GM18867 (cell line): Measurements from ENCODE around the gene FAM217A.

Source experiments
- ATAC-seq: cut with Tn5 transposase; IDR thresholded peaks from one replicate; pipeline ENCODE4 v1.9.1; 2021; ENCODE audit warnings: mild to moderate bottlenecking, moderate library complexity; ENCODE audit not compliant: unreplicated experiment

Gene FAM217A

DNA sequence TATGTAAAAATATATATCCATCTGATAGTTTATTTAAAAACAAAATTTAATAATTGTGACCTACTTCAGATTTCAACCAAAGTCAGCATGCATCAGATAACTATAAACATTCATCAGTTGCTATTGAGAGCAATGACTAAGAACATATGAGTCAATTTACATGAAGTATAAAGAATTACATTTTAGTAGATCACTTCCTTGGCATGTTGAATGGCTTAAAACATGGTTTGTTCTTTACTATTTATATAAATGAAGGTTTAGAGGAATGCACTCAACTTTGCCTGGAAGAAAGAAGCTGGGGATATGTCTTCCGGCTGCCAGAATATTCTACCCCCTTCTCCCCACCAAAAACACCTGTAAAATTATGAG, 6.4 kb upstream of the FAM217A start:
- no peak for ATAC-seq

DNA sequence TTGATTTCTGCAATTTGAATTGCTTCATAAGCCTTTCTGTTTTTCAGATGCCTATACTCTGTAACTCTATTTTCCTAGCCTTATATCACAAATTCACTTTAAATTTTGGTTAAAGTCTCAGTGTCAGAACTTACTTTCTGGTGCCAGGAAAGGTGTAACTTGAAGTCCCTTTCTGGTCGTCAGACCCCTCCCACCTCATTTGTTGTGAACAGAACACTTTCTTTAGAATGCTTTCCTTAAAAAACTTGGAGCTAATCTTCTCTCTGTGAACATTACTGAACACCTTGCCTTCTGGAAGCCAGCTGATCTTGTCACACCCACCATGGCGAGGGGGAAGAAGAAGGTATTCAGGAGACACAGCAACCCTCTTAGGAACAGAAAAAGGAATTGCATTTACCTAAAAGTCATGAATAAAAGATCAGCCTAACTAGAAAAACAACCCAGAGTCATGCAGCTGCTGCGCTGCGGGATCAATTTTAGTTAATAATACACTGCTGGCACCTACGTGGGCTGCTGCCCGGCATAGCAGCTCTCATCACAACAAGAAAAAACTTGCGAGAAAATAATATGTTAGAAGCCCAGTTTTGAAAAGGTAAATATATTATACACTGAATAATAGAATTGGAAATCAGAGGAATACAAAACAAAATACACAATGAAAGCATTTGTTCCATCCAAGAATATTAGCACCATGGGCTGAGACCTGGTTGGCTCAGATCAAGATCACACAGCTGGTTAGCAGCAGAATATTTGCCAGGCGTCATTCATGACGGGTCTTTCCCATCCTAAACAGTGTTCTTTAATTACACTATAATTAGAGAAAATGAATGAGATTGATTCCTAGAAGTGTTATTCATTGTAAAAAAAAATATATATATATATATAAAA, 5.8 kb upstream of the FAM217A start:
- no peak for ATAC-seq

DNA sequence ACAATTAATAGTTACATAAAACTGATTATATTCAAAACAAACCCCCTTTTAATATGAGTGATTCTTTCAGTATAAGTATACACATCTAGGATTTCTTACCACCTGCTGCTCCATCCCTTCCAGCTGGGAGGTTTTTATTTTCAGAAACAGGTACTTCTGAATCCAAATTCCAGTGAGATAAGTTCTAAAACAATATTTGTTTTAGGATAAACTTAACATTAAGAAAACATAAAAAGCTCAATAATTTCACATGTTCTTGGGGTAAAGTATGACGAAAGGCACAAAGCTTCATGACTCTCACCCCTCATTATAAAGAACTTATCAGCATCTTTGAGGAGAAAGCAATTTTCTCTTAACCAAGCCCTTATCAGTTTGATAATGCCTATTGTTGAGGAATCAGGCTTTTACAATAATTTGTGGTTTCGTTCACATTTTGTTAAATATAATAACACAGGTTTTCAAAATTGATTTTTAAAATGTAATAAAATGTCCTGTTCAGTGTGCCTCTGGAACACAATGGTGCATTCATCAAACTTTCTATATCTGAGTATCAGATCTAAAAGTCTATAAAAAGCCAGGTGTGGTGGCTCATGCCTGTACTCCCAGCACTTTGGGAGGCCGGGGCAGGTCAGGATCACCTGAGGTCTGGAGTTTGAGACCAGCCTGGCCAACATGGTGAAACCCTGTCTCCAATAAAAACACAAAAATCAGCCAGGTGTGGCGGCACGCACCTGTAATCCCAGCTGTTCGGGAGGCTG, 4.3 kb downstream of the FAM217A start:
- ATAC-seq, result no peak

DNA sequence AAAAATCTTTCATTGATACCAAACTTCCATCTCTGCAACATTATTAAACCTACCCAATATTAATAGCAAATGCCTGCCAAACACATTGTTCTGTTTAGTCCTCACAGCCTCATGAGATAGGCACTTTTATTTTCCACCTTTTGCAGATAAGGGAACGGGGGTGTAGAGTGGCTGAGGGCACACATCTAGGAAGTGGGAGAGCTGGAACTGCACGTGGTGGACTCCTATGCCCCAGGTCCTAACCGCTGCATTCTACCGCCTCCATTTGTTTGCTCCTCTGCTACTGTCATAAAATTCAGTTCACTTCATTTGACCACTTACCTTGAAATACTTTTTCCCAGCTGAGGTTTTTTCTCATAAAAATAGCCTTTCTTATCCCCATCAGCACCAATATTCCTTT, 7.6 kb downstream of the FAM217A start:
- no peak for ATAC-seq

DNA sequence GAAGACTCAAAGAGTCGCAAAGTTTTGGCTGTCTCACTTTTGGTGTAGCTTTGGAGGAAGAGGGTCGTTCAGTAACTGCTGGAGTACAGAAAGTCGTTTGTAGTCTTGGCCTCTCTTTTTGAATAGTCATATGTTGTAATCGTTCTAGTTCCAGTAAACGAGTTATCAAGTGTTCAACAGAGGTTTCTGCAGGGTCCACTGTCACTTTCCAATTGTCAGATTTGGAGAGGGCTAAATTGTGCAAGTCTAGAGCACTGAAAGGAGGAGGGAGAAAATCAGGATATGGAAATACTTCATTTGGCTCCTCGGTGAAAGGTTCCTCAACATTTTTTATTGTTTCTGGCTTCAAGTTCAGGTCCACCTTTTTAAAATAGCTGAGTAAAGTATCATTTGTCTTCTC, 9.7 kb downstream of the FAM217A start:
- no peak for ATAC-seq

DNA sequence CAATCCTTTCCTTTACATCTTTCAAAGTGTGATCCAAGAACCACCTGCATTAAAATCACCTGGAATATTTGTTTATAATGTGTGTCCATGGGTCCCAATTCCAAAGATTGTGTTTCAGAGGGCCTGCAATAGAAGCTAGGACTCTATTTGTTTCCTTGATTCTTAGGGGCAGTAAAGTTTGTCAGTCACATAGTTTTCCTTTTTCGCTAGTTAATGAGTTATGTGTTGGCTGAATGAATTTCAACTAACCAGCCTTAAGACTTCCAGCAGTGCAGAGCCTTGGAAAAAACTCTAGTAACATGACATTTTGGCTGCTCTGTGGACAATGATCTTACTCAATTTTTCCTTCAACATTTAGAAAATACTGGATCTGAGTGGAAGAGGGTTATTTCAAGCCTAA, 11.3 kb downstream of the FAM217A start:
- ATAC-seq, result no peak

DNA sequence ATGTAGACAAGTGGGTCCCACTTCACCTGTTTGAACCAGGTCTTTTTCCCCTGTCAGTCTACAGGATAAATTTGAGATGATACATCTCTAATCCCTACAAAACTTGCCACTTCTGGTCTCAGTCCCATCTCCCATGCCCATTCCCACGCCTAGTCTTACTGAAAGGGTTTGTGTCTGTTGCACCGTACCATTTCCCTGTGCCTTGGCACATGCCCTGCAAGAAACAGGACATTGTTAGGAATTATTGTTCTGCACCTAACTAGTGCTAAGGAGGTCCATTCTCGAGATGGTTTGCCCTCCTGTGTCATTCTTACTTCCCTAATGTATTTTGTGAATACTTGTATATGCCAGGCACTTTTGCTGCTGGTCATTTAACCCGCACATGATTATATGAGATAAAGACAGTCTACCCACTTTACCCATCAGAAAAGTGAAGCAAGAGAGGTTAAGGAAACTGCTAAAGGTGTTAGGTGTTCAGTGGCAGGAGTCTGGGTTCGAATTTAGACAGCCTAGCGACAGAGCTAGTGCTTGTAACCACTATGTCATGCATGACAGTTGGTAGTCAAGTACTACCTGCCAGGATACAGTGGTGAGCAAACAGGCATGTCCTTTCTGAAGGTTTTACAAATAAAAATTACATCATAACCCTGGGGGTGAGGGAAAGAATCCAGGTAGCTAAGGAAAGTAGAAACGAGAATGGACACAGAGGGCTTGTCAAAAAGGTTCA, 12.7 kb downstream of the FAM217A start:
- ATAC-seq, result no peak

DNA sequence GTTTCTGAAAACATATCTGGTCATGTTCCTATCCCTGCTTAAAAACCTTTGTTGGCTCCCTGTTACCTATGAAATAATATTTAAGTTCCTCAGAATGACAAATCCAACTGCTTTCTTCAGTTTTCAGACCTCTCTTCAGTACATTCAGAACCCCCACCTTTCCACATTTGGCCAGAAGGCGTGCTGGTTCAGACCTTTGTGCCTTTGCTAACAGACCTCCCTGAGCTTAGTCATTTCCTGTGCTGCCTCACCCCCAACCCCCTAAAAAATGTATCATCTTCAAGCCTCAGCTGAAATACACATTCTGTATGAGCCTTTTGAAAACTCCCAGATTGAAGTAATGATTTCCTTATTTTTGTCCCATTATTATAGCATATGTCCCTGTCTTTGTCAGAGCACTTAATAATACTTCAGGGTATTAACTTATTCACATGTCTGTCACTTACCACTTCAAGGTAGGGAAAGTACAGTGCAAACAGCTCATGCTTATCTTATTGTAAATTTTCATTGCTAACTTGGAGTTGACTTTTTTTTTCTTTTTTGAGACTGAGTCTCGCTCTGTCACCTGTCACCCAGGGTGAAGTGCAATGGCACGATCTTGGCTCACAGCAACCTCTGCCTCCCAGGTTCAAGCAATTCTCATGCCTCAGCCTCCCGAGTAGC, 19.7 kb downstream of the FAM217A start:
- ATAC-seq, result no peak

DNA sequence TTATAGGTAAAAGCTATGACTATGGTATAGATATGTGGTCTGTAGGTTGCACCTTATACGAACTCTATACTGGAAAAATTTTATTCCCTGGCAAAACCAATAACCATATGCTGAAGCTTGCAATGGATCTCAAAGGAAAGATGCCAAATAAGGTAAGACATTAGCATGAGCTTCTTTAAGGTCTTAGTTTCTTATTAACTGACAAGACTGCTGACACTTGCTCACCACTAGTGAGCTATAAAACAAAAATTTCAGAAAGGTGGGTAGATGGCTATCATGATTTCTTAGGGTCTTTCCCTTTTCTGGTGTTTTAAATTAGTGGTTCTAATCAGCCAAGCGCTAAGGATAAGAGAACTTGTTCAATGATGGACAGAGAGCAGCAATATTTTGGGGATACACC, 21.9 kb downstream of the FAM217A start:
- no peak for ATAC-seq

DNA sequence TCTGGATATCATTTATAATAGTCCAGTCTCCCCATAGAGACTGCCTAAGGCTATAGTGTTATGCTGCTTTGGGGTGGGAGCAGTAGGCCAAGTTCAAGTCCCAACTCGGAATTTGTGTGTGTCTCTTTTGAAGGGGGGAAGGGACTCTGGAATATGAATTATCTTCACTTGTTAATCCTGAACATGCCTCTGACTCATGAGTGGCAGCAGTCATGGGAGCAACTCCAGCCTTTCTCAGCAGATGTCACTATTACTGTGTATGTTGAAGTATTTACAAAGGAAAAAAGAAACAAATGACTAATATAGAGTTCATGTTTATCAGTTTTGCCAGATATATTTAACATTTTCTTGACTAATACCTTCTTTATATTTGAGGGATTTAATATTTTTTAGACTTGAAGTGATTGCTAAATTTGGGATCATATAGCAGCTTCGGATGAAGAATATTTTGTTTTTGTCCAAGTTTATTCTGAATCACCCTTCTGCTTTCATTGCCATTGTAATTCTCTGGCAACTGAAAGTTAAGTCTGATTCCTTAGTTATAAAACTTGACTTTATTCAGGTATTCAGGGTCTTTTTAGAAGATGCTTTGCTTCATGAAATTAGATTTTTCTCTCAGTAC, 23.4 kb downstream of the FAM217A start:
- no peak for ATAC-seq

DNA sequence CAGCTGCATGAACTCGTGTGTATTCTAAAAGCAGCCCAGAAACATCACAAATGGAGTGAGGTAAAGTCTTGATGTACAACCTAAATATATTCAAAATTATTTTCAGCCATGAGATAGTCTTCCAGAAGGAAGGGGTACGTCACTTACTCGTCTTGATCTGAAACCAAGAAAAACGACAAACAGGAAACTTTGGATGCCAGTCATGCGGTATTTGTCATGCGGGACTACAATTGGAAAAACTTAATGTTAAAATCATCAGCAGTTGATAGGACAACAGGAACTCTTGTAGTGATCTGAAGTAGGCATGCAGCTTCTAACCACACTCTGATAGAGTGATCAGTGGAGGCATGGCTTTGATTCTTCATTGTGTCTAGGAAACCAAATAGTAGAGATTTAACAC, 29.7 kb downstream of the FAM217A start:
- ATAC-seq, result no peak

DNA sequence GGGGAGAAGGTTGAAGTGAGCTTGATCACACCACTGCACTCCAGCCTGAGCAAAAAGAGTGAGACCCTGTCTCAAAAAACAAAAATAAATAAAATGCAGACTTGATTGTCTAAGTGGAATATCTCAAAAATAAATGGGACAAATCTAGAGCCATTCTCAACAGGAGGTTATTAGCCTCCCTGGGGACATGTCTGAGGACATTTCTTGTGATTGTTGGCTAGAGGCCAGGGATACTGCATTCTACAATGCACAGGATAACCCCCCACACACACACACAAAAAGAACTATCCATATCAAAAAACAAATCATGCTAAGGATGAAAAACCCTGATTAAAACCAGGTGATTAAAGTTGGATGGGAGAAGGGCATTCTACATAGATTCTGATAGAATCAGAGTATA, 37.5 kb downstream of the FAM217A start:
- ATAC-seq, result no peak

DNA sequence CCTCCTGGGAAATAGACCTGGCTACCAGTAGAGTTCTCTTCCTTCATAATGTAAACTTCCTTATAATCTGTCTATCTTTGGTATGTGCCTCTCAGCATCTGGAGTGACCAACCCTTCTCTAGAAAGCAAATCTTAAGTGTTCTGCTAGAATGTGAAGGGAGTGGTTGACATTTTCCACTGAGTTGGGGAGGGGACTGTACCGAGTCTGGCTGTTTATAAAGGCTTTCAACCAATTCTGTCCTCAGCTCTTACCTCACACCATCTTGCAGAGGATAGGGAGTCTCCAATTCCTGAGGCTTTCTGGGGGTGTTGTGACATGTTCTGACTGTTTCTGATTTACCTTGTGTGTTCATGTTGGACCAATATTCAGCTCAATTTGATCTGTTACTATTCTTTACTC, 39.6 kb downstream of the FAM217A start:
- no peak for ATAC-seq

DNA sequence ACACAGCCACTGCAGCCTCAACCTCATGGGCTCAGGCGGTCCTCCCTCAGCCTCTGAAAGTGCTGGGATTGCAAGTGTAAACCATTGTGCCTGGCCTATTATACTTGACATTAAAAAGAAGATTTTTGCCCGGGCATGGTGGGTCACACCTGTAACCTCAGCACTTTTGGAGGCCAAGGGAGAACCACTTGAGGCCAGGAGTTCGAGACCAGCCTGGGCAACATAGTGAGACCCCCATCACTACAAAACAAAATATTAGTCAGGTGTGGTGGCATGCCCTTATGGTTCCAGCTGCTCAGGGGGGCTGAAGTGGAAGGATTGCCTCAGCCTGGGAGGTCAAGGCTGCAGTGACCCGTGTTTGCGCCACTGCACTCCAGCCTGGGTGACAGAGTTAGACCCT, 42.4 kb downstream of the FAM217A start:
- no peak for ATAC-seq

DNA sequence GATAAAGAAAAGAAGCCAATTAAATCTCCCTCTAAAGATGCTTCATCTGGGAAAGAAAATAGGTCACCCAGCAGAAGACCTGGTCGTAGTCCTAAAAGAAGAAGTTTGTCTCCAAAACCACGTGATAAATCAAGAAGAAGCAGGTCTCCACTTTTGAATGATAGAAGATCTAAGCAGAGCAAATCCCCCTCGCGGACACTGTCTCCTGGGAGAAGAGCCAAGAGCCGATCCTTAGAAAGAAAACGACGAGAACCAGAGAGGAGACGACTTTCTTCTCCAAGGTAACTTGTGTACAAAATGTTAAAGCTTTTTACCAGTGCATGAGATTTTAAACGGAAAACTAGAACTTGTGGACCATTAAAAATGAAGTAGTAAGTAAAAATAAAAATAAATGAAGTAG, 46.5 kb downstream of the FAM217A start:
- ATAC-seq, result no peak

DNA sequence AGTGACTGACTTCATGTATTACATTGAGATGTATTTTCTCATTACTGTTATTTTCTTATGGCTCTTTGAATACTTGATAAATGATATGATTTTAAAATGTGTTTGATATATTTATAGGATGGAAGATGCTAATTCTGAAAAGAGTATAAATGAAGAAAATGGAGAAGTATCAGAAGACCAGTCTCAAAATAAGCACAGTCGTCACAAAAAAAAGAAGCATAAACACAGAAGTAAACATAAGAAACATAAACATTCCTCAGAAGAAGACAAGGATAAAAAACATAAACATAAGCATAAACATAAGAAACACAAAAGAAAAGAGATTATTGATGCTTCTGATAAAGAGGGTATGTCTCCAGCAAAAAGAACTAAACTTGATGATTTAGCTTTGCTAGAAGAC, 47.5 kb downstream of the FAM217A start:
- no peak for ATAC-seq

DNA sequence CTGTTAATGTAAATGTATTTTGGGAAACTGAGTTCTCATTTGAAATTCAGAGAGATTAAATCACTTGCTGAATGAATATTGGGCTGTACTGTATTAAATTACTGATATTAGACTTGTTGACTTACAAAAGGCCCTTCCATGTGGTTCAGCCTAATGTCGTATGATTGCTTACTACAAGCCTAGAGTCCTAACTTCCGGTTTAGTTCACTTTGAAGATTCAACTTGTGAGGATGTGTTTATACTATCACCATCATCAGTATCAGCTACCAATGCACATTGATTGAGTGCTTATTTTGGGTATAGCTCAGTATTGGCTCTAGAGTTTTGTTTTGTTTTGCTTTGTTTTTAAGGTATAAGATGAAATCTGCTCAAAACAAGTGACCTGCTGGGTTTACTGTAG, 48.3 kb downstream of the FAM217A start:
- no peak for ATAC-seq

DNA sequence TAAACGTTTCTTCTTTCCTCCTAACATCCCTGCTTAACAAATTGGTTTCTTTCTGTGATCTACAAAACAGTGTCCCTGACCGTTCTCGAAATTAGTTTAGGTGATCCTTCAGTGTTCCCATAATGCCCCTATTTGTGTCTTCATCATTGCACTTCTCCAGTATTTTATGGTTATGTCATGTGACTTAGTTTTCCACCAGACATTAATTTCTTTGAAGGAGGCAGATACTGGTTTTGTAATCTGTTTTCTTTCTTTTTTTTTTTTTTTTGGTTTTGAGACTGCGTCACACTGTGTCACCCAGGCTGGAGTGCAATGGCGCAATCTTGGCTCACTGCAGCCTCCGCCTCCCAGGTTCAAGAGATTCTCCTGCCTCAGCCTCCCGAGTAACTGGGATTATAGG, 49.2 kb downstream of the FAM217A start:
- ATAC-seq, result no peak

DNA sequence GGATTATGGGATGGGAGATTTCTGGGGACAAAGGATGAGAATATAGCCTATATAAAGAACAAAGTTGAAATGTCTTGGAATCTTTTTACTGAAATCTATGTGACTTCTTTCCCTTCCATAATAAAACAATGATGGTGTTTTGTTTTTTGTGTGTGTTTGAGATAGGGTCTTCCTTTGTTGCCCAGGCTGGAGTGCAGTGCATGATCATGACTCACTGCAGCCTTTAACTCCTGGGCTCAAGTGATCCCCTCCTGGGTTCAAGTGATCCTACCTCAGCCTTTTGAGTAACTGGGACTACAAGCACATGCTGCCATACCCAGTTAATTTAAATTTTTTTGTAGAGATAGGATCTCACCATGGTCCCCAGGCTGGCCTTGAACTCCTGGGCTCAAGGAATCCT, 50.9 kb downstream of the FAM217A start:
- no peak for ATAC-seq

DNA sequence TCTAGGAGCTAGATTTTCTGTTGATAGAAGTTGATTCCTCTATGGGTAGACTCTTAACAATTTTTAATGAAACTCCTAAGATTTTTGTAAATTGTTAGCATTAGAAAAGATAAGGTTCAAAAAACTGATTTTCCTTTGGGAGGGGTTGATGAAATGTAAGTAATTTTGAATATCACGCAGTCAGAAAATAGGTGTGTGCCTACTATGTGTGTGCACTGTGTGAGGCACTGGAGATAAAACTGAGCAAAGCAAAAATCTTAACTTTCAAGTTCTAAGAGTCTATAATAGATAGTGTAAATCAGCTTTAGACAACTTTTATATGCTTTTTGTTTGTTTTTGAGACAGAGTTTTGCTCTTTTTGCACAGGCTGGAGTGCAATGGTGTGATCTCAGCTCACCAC, 53.3 kb downstream of the FAM217A start:
- no peak for ATAC-seq

DNA sequence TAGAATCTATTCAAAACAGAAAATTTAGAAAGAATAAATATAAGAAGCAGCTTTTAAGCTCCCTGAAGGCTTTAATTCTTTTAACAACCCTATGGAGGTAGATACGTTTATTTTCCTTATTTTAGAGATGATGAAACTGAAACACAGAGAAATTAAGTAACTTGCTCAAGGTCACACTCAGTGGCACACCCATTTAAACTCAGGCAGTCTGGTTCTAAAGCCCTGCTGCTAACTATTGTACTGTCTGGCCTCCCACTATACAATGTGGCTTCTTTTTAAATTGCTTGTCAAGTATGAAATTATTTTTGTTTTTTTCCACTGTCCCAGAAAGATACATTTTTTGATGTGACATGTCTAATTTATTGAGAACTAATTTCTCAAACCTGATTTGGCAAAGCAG, 55.7 kb downstream of the FAM217A start:
- ATAC-seq, result no peak
